Stimulated activated CD8-positive, alpha-beta memory T cell treated with anti-CD3 and anti-CD28 coated beads, Interleukin-15, amount 100 ng/mL, for 24 hours (primary cell): ENCODE data around the gene ADPRS.

Experiments
- DNase-seq: peaks from one replicate; pipeline ENCODE4 v3.0.0-alpha.2; 2020; ENCODE audit warnings: low read depth

Gene ADPRS, protein sequence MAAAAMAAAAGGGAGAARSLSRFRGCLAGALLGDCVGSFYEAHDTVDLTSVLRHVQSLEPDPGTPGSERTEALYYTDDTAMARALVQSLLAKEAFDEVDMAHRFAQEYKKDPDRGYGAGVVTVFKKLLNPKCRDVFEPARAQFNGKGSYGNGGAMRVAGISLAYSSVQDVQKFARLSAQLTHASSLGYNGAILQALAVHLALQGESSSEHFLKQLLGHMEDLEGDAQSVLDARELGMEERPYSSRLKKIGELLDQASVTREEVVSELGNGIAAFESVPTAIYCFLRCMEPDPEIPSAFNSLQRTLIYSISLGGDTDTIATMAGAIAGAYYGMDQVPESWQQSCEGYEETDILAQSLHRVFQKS

DNA sequence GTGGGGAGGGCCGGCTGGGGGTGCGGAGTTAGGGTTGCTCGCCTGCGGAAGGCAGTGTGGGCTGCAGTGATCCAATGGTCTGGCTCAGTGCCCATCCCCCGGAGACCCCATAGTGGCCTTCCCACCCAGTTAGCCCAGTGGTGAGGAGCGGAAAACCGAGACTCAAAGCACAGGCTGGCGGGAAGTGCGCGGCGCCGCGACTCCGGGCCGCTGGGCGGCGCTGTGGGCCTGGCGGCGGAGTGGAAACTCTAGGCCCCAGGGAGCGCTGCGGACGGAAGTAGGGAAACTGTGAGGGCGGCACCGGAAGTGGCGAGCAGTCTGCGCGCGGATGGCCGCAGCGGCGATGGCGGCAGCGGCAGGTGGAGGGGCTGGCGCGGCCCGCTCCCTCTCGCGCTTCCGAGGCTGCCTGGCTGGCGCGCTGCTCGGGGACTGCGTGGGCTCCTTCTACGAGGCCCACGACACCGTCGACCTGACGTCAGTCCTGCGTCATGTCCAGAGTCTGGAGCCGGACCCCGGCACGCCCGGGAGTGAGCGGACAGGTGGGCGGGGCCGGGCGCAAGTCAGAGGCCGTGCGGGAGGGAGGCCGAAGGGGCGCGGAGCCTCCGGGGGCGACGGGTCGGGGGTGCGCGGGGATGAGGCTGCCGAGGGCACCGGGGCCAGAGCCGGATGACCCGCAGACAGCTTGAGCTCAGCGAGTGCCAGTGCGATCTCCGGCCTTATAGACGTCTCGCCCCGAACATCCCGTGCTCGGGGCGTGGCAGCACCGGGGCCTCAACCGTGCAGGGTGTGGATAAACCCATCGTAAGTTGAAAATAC is at the start of gene ADPRS:
ADPRS (plus strand) TSS at position 316 of the 816 bp plus-strand sequence; CDS start at position 329, 13 bp downstream.
- peak; percentile 94 for DNase-seq

DNA sequence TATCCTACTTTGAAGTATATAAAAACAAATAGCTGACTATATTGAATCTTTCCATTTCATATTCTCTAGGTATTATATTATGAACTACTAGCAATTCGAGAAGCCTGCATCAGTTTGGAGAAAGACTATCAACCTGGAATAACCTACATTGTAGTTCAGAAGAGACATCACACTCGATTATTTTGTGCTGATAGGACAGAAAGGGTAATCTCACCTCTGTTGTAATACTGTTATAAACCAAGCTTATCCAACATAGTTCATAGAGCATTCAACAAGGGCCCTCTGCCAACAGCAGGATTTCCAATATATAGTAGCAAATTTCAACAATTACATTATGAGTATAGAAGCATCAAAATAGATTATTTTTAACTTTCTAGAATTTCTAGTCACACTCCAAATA is 48.5 kb upstream of the ADPRS start:
- DNase-seq = no peak

DNA sequence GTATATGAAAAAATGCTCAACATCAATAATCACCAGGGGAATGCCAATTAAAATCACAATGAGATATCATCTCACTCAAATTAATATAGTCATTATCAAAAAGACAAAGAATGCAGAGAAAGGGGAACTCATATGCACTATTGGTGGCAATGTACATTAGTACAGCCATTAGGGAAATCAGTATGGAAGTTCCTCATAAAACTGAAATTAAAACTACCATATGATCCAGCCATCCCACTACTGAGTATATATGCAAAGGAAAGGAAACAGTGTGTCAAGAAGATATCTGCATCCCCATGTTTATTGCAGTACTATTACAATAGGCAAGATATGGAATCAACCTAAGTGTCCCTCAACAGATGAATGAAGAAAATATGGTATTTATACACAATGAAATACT is 36.9 kb upstream of the ADPRS start:
- no peak for DNase-seq

DNA sequence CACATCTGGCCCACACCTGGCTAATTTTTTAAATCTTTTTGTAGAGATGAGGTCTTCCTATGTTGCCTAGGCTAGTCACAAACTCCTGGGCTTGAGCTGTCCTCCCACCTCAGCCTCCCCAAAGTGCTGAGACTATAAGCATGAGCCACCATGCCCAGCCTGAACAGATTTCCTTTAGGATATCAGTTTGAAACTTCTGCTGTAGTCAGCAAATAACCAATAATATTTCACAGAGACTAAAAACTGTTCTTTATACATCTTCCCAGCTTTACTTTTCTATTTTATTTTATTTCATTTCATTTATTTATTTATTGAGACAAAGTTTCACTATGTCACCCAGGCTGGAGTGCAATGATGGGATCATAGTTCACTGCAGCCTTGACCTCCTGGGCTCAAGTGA is 34.7 kb upstream of the ADPRS start:
- DNase-seq = no peak

DNA sequence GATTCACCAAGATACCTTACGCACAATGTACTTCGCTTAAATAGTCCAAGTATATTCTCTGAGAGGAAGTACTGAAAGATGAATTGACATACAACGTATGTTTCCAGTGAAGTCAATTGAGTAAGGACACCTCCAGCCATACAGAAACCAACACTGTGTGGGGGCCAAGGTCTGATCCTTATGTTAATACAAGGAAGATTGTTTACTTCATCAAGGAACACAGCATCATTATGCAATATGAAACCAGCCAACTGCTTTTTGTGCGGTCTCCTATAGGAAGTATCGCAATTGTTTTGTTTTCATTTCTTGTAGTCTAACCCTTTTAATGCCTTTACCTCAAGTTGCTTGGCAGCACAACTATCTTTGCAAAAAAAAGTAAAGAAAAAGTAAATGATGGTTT is 33.0 kb upstream of the ADPRS start:
- DNase-seq = no peak

DNA sequence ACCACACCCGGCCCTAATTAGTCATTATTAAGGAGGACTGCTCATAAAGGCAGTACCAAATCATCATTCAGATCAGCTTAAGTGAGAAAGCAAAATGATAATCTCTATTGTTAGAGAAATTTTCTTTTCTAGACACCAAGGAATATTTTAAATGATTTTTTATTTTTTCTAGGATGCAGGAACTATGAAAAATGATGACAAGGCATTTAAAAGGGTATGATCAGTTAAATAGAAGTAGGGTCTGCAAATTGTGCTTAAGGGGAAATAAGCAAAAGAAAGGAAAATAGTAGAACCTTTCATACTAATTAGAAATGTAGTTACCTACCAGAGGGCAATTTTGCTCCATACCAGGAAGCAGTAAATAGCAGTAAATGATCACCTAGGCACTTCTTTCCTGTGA is 26.4 kb upstream of the ADPRS start:
- no peak for DNase-seq

DNA sequence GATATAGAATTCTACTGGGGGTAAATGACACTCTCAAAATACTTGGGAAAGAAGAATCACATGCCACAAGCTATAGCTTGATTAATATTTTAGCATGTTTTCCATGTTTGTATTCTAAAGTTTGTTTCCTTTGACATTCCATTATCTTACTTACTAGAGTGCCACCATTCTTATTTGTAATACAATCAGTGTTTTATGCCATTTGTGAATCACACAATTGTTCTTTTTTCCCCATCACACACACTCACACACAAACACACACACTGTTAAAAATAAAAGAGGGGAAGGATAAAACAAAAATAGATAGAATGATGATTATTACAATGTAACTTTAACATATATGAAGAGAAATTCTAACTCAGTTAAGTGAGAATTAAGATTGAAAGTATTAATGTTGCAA is 20.8 kb upstream of the ADPRS start:
- no peak for DNase-seq

DNA sequence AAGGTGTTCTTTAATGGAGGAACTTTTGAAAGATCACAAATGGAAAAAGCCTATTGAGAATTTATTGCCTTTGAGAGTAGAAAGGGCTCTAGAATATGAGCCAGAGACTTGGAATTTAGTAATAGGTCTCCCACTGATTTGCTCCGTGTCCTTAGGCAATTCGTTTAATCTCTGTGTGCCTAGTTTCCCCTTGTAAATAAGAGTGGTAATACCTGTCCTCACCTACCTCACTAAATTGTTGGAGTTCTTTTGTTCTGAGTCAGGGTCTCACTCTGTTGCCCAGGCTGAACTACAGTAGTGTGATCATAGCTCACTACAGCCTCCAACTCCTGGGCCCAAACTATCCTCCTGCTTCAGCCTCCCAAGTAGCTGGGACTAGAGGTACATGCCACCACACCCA is 19.8 kb upstream of the ADPRS start:
- DNase-seq = no peak

DNA sequence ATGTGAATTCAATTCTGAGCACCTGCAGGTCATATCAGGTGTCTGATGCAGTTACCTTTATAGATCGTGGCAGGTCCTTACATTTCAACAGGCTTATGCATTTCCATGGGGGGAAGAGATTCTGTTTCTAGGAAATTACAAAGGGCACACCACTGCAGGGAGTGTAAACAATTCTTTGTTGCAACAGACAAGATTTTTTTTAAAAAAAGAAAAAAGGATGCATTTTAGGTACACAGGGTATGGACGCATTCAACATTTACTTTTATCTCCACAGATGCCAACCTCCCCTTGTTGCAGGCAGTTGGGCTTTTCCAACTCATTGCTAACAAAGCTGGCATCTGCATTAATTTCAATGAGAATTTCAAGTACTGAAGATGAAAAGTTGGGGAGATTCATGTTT is 18.3 kb upstream of the ADPRS start:
- no peak for DNase-seq

DNA sequence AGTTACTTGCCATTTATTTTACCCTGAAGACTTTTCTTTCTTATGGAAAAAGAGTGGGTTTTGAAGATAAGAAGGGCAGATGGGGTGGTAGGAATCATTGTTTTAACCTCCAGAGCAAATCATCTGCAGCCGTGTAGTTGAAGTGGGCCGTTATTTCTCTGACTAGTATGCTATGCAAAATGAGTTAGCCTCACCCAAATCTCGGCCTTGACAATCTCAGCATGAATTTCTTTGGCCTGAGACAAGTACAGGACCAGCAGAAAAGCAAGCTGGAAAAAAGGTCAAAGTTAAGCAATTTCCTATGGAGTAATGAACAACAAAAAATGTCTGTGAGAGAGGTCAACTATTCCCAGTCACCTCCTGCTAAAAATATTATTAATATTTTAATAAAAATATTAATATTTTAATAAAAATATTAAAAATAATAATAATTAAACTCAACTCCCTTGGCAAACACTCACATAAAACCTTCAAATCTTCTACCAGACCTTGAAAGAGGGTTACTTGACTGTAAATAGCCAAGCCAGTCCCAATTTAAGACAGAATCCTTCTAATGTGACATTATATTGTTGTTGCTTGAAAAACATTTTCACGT is 11.6 kb upstream of the ADPRS start:
- no peak for DNase-seq

DNA sequence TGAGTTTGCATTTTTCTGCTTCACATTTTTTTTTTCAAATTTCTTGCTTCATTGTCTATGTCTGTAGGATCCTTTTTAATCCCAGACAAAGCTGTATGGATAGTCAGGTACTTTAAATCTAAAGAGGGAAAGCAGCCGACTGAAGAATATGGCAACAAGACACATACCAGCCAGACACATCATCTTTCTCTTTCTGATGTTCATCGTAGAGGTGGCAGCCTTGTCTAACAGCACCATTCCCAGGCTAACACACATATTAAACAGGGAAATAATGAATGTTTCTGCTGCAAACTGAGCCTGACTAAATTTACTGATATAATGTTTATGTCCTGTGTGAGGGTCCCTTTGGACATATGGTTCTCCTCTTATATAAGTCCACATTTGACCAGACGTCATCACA is 8.5 kb upstream of the ADPRS start:
- no peak for DNase-seq

DNA sequence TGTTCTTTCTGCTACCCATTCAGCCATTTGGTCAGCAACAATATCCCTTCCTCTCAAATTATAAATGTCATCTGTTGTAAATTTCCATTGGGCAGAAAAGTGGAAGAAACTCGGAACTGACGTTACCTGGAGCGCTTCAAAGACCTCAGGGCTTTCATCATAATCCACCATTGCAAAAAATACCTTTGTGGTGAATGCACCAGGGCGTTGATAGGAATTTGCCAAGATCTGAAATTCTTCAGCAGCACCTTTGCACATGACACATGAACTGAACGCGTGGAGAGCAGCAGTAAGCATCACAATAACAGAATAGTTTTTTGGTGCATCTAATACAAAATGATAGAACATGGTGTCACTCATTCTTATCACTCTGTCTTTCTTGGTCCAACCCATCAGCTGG is 7.9 kb upstream of the ADPRS start:
- no peak for DNase-seq

DNA sequence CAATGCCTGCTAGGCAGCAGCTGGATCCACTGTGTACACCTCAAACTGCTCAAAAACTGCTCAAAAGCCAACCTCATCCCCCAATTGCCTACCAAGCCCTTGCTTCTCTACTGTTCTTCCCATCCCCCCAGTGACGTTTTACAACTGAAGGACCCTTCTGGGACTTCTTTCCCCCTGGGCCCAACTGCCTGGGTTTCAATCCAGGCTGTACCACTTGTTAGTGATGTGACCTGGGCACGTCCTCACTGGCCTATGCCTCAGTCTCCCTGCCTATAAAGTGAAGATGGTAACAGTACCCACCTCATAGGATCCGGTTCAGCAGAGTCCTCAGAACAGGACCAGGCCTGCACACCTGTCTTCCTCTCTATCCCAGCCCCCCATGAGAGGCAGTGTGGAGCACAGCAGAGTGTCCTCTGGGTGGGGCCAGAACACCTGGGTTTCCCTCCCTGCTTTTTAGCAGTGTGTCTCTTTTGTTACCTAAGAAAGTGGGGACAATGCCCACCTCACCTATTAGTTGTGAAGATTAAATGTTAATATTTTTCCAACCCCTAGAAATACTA is 6.7 kb upstream of the ADPRS start:
- no peak for DNase-seq

DNA sequence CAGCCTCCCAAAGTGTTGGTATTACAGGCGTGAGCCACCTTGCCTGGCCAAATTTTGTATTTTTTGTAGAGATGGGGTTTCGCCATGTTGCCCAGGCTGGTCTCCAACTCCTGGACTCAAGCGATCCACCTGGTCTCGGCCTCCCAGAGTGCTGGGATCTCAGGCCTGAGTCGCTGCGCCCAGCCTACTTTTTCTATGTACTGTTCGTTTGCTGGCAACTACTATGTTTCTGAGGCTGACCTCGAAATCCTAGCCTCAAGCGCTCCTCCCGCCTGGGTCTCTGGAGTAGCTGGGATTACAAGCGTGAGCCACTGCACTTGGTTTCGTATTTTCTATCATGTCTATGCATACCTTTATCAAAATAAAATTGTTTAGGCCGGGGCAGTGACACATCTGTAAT is 5.5 kb upstream of the ADPRS start:
- DNase-seq = no peak

DNA sequence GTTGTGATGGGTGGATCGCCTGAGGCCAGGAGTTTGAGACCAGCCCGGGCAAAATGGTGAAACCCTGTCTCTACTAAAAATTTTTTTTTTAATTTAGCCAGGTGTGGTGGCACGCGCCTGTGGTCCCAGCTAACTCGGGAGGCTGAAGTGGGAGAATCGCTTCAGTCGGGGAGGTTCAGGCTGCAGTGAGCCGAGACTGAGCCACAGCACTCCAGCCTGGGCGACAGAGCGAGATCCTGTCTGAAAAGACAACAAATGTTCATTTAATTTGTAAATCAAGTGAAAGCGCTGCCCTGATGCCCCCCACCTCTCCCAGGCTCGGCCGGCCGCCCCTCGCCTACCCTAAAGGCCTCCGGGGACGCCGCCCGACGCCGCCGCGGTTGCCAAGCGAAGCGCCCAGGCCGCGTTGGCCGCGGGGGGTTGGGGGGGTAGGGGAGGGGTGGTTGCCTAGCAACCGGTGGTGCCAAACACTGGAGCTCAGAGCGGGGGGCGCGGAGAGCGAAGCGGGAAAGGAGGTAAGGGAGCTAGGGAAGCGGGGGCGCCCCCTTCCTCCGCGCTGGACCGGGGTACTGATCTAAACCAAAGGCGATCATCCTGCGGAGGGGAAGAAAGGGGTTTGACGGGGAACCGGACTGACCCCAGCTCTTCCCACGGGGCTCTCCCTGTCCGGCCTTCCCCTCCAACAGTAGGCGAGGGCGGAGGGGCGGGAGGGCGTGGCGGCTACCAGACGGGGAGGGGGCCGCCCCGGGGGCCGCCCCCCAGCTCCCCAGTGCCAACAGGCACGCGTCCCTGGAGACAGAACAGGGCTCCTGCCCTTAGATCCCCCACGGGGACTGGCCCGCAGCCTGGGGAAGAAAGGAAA is 4.8 kb upstream of the ADPRS start, which contains the start of gene TEKT2:
TEKT2 (plus strand) TSS at position 460 of the 862 bp plus-strand sequence. CDS start 828 bp downstream, outside the sequence.
- DNase-seq = no peak

DNA sequence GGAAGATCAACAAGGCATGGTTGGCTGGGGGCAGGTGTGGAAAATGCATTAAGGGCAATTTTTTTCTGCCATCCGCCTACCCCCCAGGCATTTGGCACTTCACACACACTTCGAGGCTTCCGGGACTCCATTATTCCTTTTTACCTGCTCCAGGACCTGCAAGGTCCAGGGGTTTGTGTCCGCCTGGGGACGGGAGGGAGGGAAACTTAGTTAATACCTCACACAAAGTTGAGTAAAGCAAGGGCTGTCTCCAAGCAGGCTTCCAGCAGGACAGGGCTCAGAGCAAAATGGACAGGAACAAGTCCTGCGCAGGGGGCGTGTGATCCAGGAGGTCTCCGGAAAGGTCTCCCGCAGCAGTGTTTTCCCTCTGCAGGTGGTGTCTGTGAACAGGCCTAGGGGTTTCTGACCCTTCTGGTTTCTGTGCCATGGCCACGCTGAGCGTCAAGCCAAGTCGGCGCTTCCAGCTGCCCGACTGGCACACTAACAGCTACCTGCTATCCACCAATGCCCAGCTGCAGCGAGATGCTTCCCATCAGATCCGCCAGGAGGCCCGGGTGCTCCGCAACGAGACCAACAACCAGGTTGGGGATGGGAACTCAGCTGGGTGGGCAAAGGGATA is 4.1 kb upstream of the ADPRS start:
- no peak for DNase-seq

DNA sequence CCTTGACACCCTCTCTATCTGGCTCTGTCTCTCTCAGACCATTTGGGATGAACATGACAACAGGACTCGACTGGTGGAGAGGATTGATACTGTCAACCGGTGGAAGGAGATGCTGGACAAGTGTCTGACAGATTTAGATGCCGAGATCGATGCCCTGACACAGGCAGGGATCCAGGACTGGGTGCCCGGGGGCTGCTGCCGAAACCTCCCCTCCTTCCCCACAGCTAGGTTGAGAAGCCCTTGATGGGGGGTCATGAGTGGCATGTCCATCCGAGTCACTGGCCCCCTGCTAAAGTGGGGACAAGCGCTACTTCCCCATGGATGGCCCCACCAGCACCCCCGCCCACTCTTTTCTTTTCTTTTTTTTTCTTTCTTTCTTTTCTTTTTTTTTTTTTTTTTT is 3.6 kb upstream of the ADPRS start:
- no peak for DNase-seq

DNA sequence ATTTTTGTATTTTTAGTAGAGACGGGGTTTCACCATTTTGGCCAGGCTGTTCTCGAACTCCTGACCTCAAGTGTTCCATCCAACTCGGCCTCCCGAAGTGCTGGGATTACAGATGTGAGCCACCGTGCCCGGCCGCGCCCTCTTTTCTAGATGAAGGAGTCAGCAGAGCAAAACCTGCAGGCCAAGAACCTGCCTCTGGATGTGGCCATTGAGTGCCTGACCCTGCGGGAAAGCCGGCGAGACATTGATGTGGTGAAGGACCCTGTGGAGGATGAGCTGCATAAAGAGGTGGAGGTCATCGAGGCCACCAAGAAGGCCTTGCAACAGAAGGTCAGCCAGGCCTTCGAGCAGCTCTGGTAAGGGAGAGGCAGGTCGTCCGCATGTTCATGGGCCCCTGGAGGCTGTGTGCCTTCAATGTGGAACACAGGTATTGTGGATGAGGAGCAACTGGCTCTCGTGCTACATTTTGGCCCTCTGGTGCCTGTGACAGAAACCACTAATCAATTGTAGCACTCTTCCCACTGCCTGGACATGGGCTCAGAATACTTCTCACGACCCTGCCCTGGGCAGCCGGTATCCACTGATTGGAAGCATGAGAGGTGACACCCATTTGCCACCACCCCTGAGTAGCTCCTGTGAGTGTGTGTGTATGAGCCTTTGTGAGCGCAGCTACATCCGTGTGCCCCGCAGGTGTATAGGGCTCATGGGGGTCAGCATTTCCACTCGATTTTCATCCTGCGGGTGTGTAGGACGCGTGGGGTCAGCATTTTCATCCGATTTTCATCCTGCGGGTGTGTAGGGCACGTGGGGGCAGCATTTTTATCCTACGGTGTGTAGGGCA is 2.8 kb upstream of the ADPRS start:
- no peak for DNase-seq

DNA sequence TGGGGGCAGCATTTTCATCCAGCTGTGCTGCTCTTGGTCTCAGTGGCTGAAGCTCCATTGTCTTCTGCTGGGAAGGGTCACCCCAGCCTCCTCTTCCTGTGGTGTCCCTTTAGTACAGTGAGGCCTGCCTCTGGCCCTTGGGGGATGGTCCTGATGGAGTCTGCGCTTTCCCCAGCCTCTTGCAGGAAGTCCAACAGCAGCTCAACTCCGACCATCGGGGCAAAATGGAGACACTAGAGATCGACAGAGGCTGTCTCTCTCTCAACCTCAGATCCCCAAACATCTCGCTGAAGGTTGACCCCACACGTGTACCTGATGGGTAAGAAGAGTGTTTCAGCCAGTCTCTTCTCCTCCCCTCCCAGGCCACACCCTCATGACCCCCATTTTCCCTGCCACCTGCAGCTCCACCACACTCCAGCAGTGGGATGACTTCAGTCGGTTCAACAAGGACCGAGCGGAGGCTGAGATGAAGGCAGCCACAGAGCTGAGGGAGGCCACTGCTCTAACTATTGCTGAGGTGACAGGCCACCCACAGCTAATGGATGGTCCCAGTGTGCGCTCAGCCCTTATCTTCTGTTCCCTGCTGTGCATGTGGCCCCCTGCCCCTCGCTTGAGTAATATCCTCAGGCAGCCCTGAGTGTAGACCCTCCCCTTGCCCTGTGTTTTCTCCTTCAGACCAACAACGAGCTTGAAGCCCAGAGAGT is 2.0 kb upstream of the ADPRS start:
- DNase-seq = no peak
